K562 (cell line): ENCODE results near the gene GZF1. TPM values are rescaled to one million over a fixed set of nuclear protein-coding genes. Genes with fewer than 3 reads are reported as not detected.
A peak's percentile ranks its signal among the peaks of the same experiment; 100 is the strongest.

ENCODE experiments used
- CHD7 ChIP-seq: fragments of 200-600 bp; sonication (generic); IDR thresholded peaks from one replicate; pipeline ENCODE4 v1.6.1; 2012; ENCODE audit warnings: mild to moderate bottlenecking, low read depth, low read length, inconsistent platforms
- EP300 ChIP-seq: IDR thresholded peaks from 2 replicates; pipeline ENCODE4 v1.6.1; 2012; ENCODE audit warnings: low read length, improper control_type of control experiment
- FOS ChIP-seq: IDR thresholded peaks from 3 replicates; pipeline ENCODE4 v1.6.1; 2011; ENCODE audit not compliant: insufficient read length; ENCODE audit errors: extremely low read depth
- GTF2B ChIP-seq: IDR thresholded peaks from 2 replicates; pipeline ENCODE4 v1.6.1; 2011; ENCODE audit not compliant: insufficient read length; ENCODE audit errors: extremely low read depth
- HDAC8 ChIP-seq: fragments of 450-650 bp; IDR thresholded peaks from 2 replicates; pipeline ENCODE4 v1.6.1; 2016; ENCODE audit warnings: mild to moderate bottlenecking, missing genetic modification characterization, moderate library complexity, missing compliant biosample characterization
- HMGN3 ChIP-seq: IDR thresholded peaks from 2 replicates; pipeline ENCODE4 v1.6.1; 2011; ENCODE audit warnings: borderline replicate concordance, low read depth, mild to moderate bottlenecking, mixed read lengths, low read length; ENCODE audit not compliant: insufficient read length; ENCODE audit errors: extremely low read depth
- NCOA2 ChIP-seq, 2 experiments: fragments of 450-650 bp; IDR thresholded peaks; 2 replicates each; pipeline ENCODE4 v1.6.1; 2018; ENCODE audit warnings: mild to moderate bottlenecking in 2 of 2, moderate library complexity in 1 of 2; ENCODE audit not compliant: partially characterized antibody in 2 of 2
- NR2F6 ChIP-seq: fragments of 450-650 bp; formaldehyde crosslinking; IDR thresholded peaks from 2 replicates; pipeline ENCODE4 v1.4.0; 2020; ENCODE audit warnings: mild to moderate bottlenecking
- ZBTB8A ChIP-seq: fragments of 450-650 bp; IDR thresholded peaks from 2 replicates; pipeline ENCODE4 v1.6.1; 2018; ENCODE audit warnings: mild to moderate bottlenecking, moderate library complexity; ENCODE audit not compliant: partially characterized antibody
- ZNF121 ChIP-seq: sonication (generic); formaldehyde crosslinking; conservative IDR thresholded peaks from 2 replicates; pipeline ENCODE4 v1.8.0; 2022; ENCODE audit warnings: missing genetic modification reagents
- ZNF3 ChIP-seq: fragments of 250-450 bp; sonication (Bioruptor Pico); IDR thresholded peaks from 2 replicates; pipeline ENCODE4 v1.5.0; 2021; ENCODE audit warnings: mild to moderate bottlenecking, moderate library complexity
- ZNF324 ChIP-seq: fragments of 250-450 bp; sonication (Bioruptor Pico); IDR thresholded peaks from 2 replicates; pipeline ENCODE4 v1.4.0; 2020; ENCODE audit warnings: mild to moderate bottlenecking
- ZNF57 ChIP-seq: fragments of 450-650 bp; formaldehyde crosslinking; IDR thresholded peaks from 2 replicates; pipeline ENCODE4 v1.4.0; 2020; ENCODE audit warnings: mild to moderate bottlenecking, moderate library complexity
- polyA plus RNA-seq, 8 experiments: library from polyadenylated mRNA; depleted of rRNA in 4 of 8; stranded (reverse) in 5 of 8; unstranded in 3 of 8; fragments of >200 nt; fragmentation: Nextera tagmentation in 2 of 8; fragmentation: Illumina TruSeq in 1 of 8; extraction: Ambion mirVana in 2 of 8; extraction: Trizol in 1 of 8; gene quantifications; 2 replicates each; pipeline versions ENCODE4 v1.2.1 to v1.2.3, GENCODE V29; 2011 to 2014; ENCODE audit warnings: inconsistent platforms in 1 of 8, missing spikeins in 1 of 8
- total RNA-seq, 7 experiments: library from RNA; depleted of rRNA in 6 of 7; stranded (reverse); fragments of >200 nt in 6 of 7; fragmentation: Illumina TruSeq in 2 of 7; extraction: Trizol in 2 of 7; gene quantifications; 2 replicates each; pipeline versions ENCODE4 v1.2.1 to v1.2.3, GENCODE V29; 2011 to 2021; ENCODE audit warnings: low replicate concordance in 1 of 7

The GZF1 gene
- total and polyA plus RNA-seq, 9 of the 15 experiments (the other 6 are each of a cell fraction or from before 2014, with no cell fraction given), result 1.2 to 15.7 (median 7.4) TPM

GRCh38 chr20:23361476-23362391 is at the start of gene GZF1 (continued):
- no peak for TF ChIP-seq FOS
- TF ChIP-seq NCOA2 (IDR thresholded peaks at IDR 0.05; ENCODE audit: partially characterized antibody in 2 of 2), result no peak
- no peak for TF ChIP-seq ZNF57 (CRISPR knock-in tag)
- TF ChIP-seq GTF2B, result no peak
- no peak; the same call in 1 of the 2 replicates for TF ChIP-seq HDAC8
- no peak for TF ChIP-seq ZBTB8A
- no peak for TF ChIP-seq CHD7
- TF ChIP-seq ZNF324 (CRISPR knock-in tag), result no peak
- TF ChIP-seq ZNF3 (CRISPR knock-in tag), result no peak
- TF ChIP-seq NR2F6, result no peak
- peak; percentile 41; the same call in 1 of the 2 replicates for TF ChIP-seq EP300
- peak; percentile 91 for TF ChIP-seq HMGN3
- TF ChIP-seq ZNF121 (CRISPR knock-in tag), result no peak
